Neural cell (in vitro differentiated cells): ENCODE results near the gene RPTN. TPM values are rescaled to one million over a fixed set of nuclear protein-coding genes. Genes with fewer than 3 reads are reported as not detected.

ENCODE experiments used
- H2AFZ ChIP-seq: fragments of 200-600, 300-800 bp; sonication (generic), shearing (Covaris generic); 2 replicates; pipeline ENCODE4 v1.6.0; 2014; ENCODE audit warnings: low read depth, mild to moderate bottlenecking, antibody characterized with exemption, low read length, moderate library complexity
- H3F3A ChIP-seq: fragments of 200-600 bp; shearing (Covaris generic); 2 replicates; pipeline ENCODE4 v1.6.1; 2016; ENCODE audit warnings: mild to moderate bottlenecking, moderate library complexity, mixed read lengths, antibody characterized with exemption, low read length; ENCODE audit not compliant: insufficient read depth, poor library complexity, severe bottlenecking
- H3K27ac ChIP-seq: fragments of 200-600, 300-800 bp; sonication (generic), shearing (Covaris generic); 2 replicates; pipeline ENCODE4 v1.5.1; 2014; ENCODE audit warnings: mild to moderate bottlenecking, low read length, moderate library complexity
- H3K27me3 ChIP-seq: fragments of 300-800, 200-600 bp; sonication (generic), shearing (Covaris generic); 2 replicates; pipeline ENCODE4 v1.6.0; 2014; ENCODE audit warnings: mild to moderate bottlenecking, low read depth, low read length, moderate library complexity; ENCODE audit not compliant: insufficient read depth
- H3K36me3 ChIP-seq: fragments of 300-800, 200-600 bp; sonication (generic), shearing (Covaris generic); 2 replicates; pipeline ENCODE4 v1.5.1; 2014; ENCODE audit warnings: mild to moderate bottlenecking, antibody characterized with exemption, low read length, moderate library complexity; ENCODE audit not compliant: insufficient read depth
- H3K4me2 ChIP-seq: fragments of 300-800, 200-600 bp; sonication (generic), shearing (Covaris generic); 2 replicates; pipeline ENCODE4 v1.6.0; 2014; ENCODE audit warnings: mild to moderate bottlenecking, low read length
- H3K4me3 ChIP-seq: fragments of 300-800, 200-600 bp; sonication (generic), shearing (Covaris generic); 2 replicates; pipeline ENCODE4 v1.5.1; 2014; ENCODE audit warnings: mild to moderate bottlenecking, low read length, moderate library complexity
- H3K79me2 ChIP-seq: fragments of 200-600 bp; shearing (Covaris generic); replicated peaks from 2 replicates; pipeline ENCODE4 v1.6.0; 2014; ENCODE audit warnings: mild to moderate bottlenecking, low read length, moderate library complexity; ENCODE audit not compliant: insufficient read depth
- H3K9ac ChIP-seq: fragments of 300-800, 200-600 bp; sonication (generic), shearing (Covaris generic); 2 replicates; pipeline ENCODE4 v1.6.1; 2016; ENCODE audit warnings: mild to moderate bottlenecking, low read length, mixed read lengths
- H3K9me2 ChIP-seq: fragments of 200-600 bp; shearing (Covaris generic); 2 replicates; pipeline ENCODE4 v1.6.1; 2016; ENCODE audit warnings: mild to moderate bottlenecking, low read length, mixed read lengths; ENCODE audit not compliant: insufficient read depth
- H3K9me3 ChIP-seq: fragments of 200-600, 300-800 bp; sonication (generic), shearing (Covaris generic); 2 replicates; pipeline ENCODE4 v1.6.1; 2016; ENCODE audit warnings: mild to moderate bottlenecking, mixed run types, low read length, moderate library complexity, mixed read lengths
- H4K20me1 ChIP-seq: fragments of 200-600 bp; shearing (Covaris generic); 2 replicates; pipeline ENCODE4 v1.6.1; 2016; ENCODE audit warnings: mild to moderate bottlenecking, mixed run types; ENCODE audit not compliant: insufficient read depth
- EP300 ChIP-seq: fragments of 450-650 bp; conservative IDR thresholded peaks from 2 replicates; pipeline ENCODE4 v1.6.1; 2014; ENCODE audit warnings: antibody characterized with exemption, mild to moderate bottlenecking, moderate library complexity; ENCODE audit not compliant: poor library complexity, severe bottlenecking
- EZH2 ChIP-seq: fragments of 200-600, 300-800 bp; shearing (Covaris generic), sonication (generic); IDR thresholded peaks from 2 replicates; pipeline ENCODE4 v1.6.1; 2014; ENCODE audit warnings: antibody characterized with exemption, low read length, borderline replicate concordance, mild to moderate bottlenecking; ENCODE audit not compliant: insufficient read depth, poor library complexity, severe bottlenecking
- MXI1 ChIP-seq: fragments of 450-650 bp; conservative IDR thresholded peaks from 2 replicates; pipeline ENCODE4 v1.6.1; 2014; ENCODE audit warnings: antibody characterized with exemption, mild to moderate bottlenecking; ENCODE audit not compliant: poor library complexity, severe bottlenecking
- POLR2AphosphoS5 ChIP-seq: IDR thresholded peaks from 2 replicates; pipeline ENCODE4 v1.6.1; 2012
- RAD21 ChIP-seq: fragments of 450-650 bp; conservative IDR thresholded peaks from 2 replicates; pipeline ENCODE4 v1.6.1; 2014; ENCODE audit warnings: antibody characterized with exemption, mild to moderate bottlenecking, moderate library complexity
- SMC3 ChIP-seq: fragments of 450-650 bp; conservative IDR thresholded peaks from 2 replicates; pipeline ENCODE4 v1.6.1; 2014; ENCODE audit warnings: antibody characterized with exemption, mild to moderate bottlenecking, moderate library complexity; ENCODE audit not compliant: poor library complexity
- TAF1 ChIP-seq: IDR thresholded peaks from 2 replicates; pipeline ENCODE4 v1.6.1; 2012; ENCODE audit warnings: low read depth
- polyA plus RNA-seq: library from polyadenylated mRNA; depleted of rRNA; stranded (reverse); fragments of >200 nt; gene quantifications from 2 replicates; pipeline ENCODE4 v1.2.3, GENCODE V29; 2014
- TF ChIP-seq, protein P1 (sequence below): fragments of 450-650 bp; IDR thresholded peaks from 2 replicates; pipeline ENCODE4 v1.5.1; 2014; ENCODE audit warnings: antibody characterized with exemption, mild to moderate bottlenecking, moderate library complexity; ENCODE audit not compliant: poor library complexity, severe bottlenecking
- TF ChIP-seq, protein P2 (sequence below): IDR thresholded peaks from 2 replicates; pipeline ENCODE4 v1.6.1; 2012; ENCODE audit warnings: borderline replicate concordance

Gene RPTN
- polyA plus RNA-seq, 1 donor from 2014 or later = not detected

DNA sequence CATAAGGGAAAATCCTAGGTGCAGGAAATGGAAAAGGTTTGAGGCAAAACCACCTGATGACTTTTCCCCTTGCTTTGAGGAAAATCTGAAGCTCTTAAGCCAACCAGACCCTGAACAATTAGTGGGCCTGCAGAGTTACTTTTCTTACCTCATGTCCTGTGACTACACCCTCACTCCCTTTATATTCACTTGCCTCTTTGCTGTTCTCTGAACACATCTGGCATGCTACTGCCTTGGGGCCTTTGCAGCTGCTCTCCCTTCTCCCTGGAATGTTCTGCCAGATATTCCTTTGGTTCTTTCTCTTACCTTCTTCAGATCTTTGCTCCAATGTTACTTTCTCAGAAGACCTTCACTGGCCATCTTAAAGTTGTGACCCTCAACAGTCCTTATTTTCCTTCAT is 21.8 kb downstream of the RPTN start:
- no peaks in the 10 kb centered on the region for H3K27me3 ChIP-seq
- no peaks in the 10 kb centered on the region for H3K36me3 ChIP-seq
- H3K9me2 ChIP-seq = no peaks in the 10 kb centered on the region
- no peak overlapping the region for H3K27ac ChIP-seq
- H3K79me2 ChIP-seq = no peaks in the 10 kb centered on the region
- H3K9me3 ChIP-seq = peaks cover 7% of the 10 kb centered on the region
- no peaks in the 10 kb centered on the region for H3F3A ChIP-seq
- H3K4me2 ChIP-seq = no peak overlapping the region
- H2AFZ ChIP-seq = no peak overlapping the region
- H3K4me3 ChIP-seq = no peak overlapping the region
- H3K9ac ChIP-seq = no peak overlapping the region
- TF ChIP-seq, protein P1, sequence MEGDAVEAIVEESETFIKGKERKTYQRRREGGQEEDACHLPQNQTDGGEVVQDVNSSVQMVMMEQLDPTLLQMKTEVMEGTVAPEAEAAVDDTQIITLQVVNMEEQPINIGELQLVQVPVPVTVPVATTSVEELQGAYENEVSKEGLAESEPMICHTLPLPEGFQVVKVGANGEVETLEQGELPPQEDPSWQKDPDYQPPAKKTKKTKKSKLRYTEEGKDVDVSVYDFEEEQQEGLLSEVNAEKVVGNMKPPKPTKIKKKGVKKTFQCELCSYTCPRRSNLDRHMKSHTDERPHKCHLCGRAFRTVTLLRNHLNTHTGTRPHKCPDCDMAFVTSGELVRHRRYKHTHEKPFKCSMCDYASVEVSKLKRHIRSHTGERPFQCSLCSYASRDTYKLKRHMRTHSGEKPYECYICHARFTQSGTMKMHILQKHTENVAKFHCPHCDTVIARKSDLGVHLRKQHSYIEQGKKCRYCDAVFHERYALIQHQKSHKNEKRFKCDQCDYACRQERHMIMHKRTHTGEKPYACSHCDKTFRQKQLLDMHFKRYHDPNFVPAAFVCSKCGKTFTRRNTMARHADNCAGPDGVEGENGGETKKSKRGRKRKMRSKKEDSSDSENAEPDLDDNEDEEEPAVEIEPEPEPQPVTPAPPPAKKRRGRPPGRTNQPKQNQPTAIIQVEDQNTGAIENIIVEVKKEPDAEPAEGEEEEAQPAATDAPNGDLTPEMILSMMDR = no peak
- TF ChIP-seq SMC3 = no peak
- TF ChIP-seq RAD21 = no peak
- no peak for TF ChIP-seq MXI1
- TF ChIP-seq, protein P2, sequence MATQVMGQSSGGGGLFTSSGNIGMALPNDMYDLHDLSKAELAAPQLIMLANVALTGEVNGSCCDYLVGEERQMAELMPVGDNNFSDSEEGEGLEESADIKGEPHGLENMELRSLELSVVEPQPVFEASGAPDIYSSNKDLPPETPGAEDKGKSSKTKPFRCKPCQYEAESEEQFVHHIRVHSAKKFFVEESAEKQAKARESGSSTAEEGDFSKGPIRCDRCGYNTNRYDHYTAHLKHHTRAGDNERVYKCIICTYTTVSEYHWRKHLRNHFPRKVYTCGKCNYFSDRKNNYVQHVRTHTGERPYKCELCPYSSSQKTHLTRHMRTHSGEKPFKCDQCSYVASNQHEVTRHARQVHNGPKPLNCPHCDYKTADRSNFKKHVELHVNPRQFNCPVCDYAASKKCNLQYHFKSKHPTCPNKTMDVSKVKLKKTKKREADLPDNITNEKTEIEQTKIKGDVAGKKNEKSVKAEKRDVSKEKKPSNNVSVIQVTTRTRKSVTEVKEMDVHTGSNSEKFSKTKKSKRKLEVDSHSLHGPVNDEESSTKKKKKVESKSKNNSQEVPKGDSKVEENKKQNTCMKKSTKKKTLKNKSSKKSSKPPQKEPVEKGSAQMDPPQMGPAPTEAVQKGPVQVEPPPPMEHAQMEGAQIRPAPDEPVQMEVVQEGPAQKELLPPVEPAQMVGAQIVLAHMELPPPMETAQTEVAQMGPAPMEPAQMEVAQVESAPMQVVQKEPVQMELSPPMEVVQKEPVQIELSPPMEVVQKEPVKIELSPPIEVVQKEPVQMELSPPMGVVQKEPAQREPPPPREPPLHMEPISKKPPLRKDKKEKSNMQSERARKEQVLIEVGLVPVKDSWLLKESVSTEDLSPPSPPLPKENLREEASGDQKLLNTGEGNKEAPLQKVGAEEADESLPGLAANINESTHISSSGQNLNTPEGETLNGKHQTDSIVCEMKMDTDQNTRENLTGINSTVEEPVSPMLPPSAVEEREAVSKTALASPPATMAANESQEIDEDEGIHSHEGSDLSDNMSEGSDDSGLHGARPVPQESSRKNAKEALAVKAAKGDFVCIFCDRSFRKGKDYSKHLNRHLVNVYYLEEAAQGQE = no peak
- TF ChIP-seq EP300 = no peak
- TF ChIP-seq TAF1 = no peak
- TF ChIP-seq EZH2 = no peak
- H4K20me1 ChIP-seq = no peaks in the 10 kb centered on the region

DNA sequence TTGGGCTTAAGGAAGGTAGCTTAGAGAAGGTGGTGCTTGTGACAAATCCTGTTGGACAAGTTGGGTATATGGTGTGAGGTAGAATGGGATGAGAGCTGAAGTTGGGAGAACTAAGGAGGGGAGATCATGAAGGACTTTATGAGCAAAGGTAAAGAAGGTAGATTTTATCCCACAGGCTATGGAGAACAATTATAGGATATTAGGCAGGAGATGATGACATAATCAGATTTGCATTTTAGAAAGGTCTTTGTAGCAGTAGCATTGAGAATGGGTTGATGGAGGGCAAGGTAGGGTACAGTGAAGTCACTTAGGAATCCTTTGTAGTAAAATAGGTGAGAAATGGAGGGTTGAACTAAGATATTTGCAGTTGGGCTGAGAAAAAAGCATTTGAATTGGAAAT is 28.8 kb downstream of the RPTN start:
- Histone ChIP-seq H3K27ac (no peak overlapping the region), H4K20me1 (no peaks in the 10 kb centered on the region), H2AFZ (no peak overlapping the region), H3K36me3 (no peaks in the 10 kb centered on the region), H3K4me3 (no peak overlapping the region), H3K27me3 (no peaks in the 10 kb centered on the region), H3K9me3 (peaks cover 12% of the 10 kb centered on the region), H3K79me2 (no peaks in the 10 kb centered on the region), H3K9ac (no peak overlapping the region), H3K9me2 (no peaks in the 10 kb centered on the region), H3K4me2 (no peak overlapping the region), H3F3A (no peaks in the 10 kb centered on the region)
- no peak for TF ChIP-seq SMC3
- TF ChIP-seq MXI1 = no peak
- TF ChIP-seq RAD21 = no peak
- TF ChIP-seq POLR2AphosphoS5 = no peak
- TF ChIP-seq EZH2 = no peak
- TF ChIP-seq, protein P1 = no peak
- no peak for TF ChIP-seq EP300
- TF ChIP-seq, protein P2 = no peak
- TF ChIP-seq TAF1 = no peak
